ENCODE data around the gene CREB3L4. TPM values are rescaled to one million over a fixed set of nuclear protein-coding genes. Genes with fewer than 3 reads are reported as not detected.

The CREB3L4 gene
- total RNA-seq, 3 donors from 2014 or later (not counting 1 experiment from before 2014, with no cell fraction given), result 10.8 to 16.8 (median 10.9) TPM

- peaks cover 53 to 58% of the 10 kb centered on the region in 2 donors for H3K4me1 Mint-ChIP-seq
Observed at GRCh38 chr1:153921803-153922075, 46.0 kb upstream of the CREB3L4 start.

GRCh38 chr1:153922076-153922971 lies 45.4 kb upstream of the CREB3L4 start:
- peak overlapping the region; percentile 86 for H3K4me3 ChIP-seq (ENCODE audit: low read length)
- peaks cover 34% of the 10 kb centered on the region for H3K4me1 ChIP-seq (ENCODE audit: control insufficient read depth, insufficient read depth, low read length)
- peak overlapping the region; percentile 96 to 97 for H3K27ac Mint-ChIP-seq
- H3K27me3 Mint-ChIP-seq (ENCODE audit: low read depth in 2 of 2), result no peaks in the 10 kb centered on the region
- H3K4me3 Mint-ChIP-seq, result peak overlapping the region; percentile 95
- H3K36me3 Mint-ChIP-seq, result no peaks in the 10 kb centered on the region
- H3K4me1 Mint-ChIP-seq, result peaks cover 53 to 58% of the 10 kb centered on the region in 2 donors
- H3K9me3 Mint-ChIP-seq, result no peaks in the 10 kb centered on the region
- intact Hi-C loops (cut with micrococcal nuclease), result loop anchor here (2.0 to 5.0 kb wide), 3 partner anchors 44 to 115 kb away; partner anchors contain the start of genes CREB3L4 and RPS27
- H3K27ac ChIP-seq (ENCODE audit: low read length), result peak overlapping the region; percentile 93
- H3K9me3 ChIP-seq (ENCODE audit: control insufficient read depth, insufficient read depth, low read length), result no peaks in the 10 kb centered on the region
- H3K36me3 ChIP-seq (ENCODE audit: control insufficient read depth, insufficient read depth, low read length), result peaks cover 10% of the 10 kb centered on the region
- ATAC-seq (peak; percentile 1 to 27 (median 2)), DNase-seq (peak in 1 of 2 donors; percentile 58)
- WGBS (ENCODE audit: insufficient coverage), result under 1% methylated on average over 61 of the region's 86 CpGs
- no peaks in the 10 kb centered on the region for H3K27me3 ChIP-seq (ENCODE audit: control insufficient read depth, insufficient read depth, low read length)
- no peak for TF ChIP-seq CTCF (IDR thresholded peaks at IDR 0.05)

More at GRCh38 chr1:153921803-153922075, 46.0 kb upstream of the CREB3L4 start:
- Histone ChIP-seq H3K27me3 (ENCODE audit: control insufficient read depth, insufficient read depth, low read length) (no peaks in the 10 kb centered on the region), H3K4me3 (ENCODE audit: low read length) (peak overlapping the region; percentile 86), H3K9me3 (ENCODE audit: control insufficient read depth, insufficient read depth, low read length) (no peaks in the 10 kb centered on the region), H3K36me3 (ENCODE audit: control insufficient read depth, insufficient read depth, low read length) (peaks cover 10% of the 10 kb centered on the region), H3K27ac (ENCODE audit: low read length) (peak overlapping the region; percentile 93), H3K4me1 (ENCODE audit: control insufficient read depth, insufficient read depth, low read length) (peaks cover 34% of the 10 kb centered on the region)
- H3K9me3 Mint-ChIP-seq, result no peaks in the 10 kb centered on the region
- DNase-seq, result no peak
- no peaks in the 10 kb centered on the region for H3K36me3 Mint-ChIP-seq
- peak overlapping the region; percentile 95 for H3K4me3 Mint-ChIP-seq
- no peaks in the 10 kb centered on the region for H3K27me3 Mint-ChIP-seq (ENCODE audit: low read depth in 2 of 2)
- 4% methylated on average over 10 of the region's 10 CpGs for WGBS (ENCODE audit: insufficient coverage)
- H3K27ac Mint-ChIP-seq, result peak overlapping the region; percentile 96 to 97
- intact Hi-C loops (cut with micrococcal nuclease), result loop anchor here (2.0 to 5.0 kb wide), 3 partner anchors 45 to 114 kb away; partner anchors contain the start of genes CREB3L4 and RPS27
- no peak for ATAC-seq
- TF ChIP-seq CTCF (IDR thresholded peaks at IDR 0.05), result no peak

GRCh38 chr1:153922972-153923925 lies 44.5 kb upstream of the CREB3L4 start, which contains the start of gene GATAD2B:
GATAD2B (minus strand) TSS chr1:153922972; CDS start chr1:153828347, 94,625 bp downstream.
- H3K27me3 Mint-ChIP-seq (ENCODE audit: low read depth in 2 of 2), result no peaks in the 10 kb centered on the region
- Histone ChIP-seq H3K36me3 (ENCODE audit: control insufficient read depth, insufficient read depth, low read length) (peaks cover 4% of the 10 kb centered on the region), H3K4me3 (ENCODE audit: low read length) (peak within 1 kb of the TSS; percentile 86), H3K27ac (ENCODE audit: low read length) (peak within 1 kb of the TSS; percentile 93), H3K4me1 (ENCODE audit: control insufficient read depth, insufficient read depth, low read length) (peaks cover 34% of the 10 kb centered on the region), H3K27me3 (ENCODE audit: control insufficient read depth, insufficient read depth, low read length) (no peaks in the 10 kb centered on the region), H3K9me3 (ENCODE audit: control insufficient read depth, insufficient read depth, low read length) (no peaks in the 10 kb centered on the region)
- peak within 1 kb of the TSS; percentile 95 for H3K4me3 Mint-ChIP-seq
- DNase-seq (peak; percentile 95 to 100), ATAC-seq (peak; percentile 86 to 98 (median 91))
- H3K4me1 Mint-ChIP-seq, result peaks cover 52 to 53% of the 10 kb centered on the region in 2 donors
- H3K27ac Mint-ChIP-seq, result peak within 1 kb of the TSS; percentile 96 to 97
- no peaks in the 10 kb centered on the region for H3K9me3 Mint-ChIP-seq
- H3K36me3 Mint-ChIP-seq, result no peaks in the 10 kb centered on the region
- under 1% methylated on average over 53 of the region's 53 CpGs for WGBS (ENCODE audit: insufficient coverage)
- TF ChIP-seq CTCF (IDR thresholded peaks at IDR 0.05), result no peak
- intact Hi-C loops (cut with micrococcal nuclease), result loop anchor here (1.0 to 5.0 kb wide), 5 partner anchors 22 to 116 kb away; partner anchors contain the start of genes CREB3L4, CRTC2 and RPS27

Measured in natural killer cell (primary cell).